HG03280 (cell line): ENCODE data around the gene TCF3.
"Not testable (repeated sequence)": the region's sequence is repeated elsewhere in the genome, so short reads cannot be mapped to it uniquely, and the experiment has no call there.

Experiments
- ATAC-seq: cut with Tn5 transposase; IDR thresholded peaks from one replicate; pipeline ENCODE4 v1.9.1; 2021; ENCODE audit warnings: mild to moderate bottlenecking, moderate library complexity; ENCODE audit not compliant: unreplicated experiment

Gene TCF3

DNA sequence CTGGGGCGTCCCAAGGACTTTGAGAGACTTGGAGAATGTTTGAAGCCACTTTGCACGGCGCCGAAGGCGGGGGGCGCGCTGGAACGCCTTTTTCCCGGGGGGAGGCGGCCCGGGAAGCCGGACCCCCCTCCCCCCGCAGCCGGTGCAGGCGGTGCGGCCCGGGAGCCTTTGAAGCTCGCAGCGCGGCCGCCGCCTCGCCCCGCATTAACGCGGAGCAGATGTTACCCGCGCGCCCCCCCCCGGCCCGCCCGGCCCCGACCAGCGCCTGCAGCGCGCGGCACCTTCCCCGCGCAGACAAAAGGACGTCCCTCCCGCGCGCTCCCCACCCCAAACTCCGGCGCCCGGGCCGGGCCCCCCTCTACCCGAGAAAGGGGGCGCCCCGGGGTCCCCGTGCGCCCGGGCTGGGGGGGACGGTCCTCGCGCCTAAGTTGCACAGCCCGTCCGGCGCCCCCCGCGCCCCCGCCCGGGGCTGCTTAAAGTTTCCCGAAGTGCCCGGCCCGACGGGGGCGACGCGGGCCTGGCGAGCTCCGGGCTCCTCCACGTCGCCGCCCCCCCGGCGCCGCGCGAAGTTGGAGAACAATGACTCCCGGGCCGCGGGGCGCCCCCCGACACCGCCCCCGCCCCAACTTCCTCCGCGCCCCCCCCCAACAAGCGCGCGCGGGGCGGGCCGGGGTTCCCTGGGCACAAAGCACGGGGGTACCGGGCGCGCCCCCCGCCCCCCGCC lies 685 bp downstream of the TCF3 start:
- peak; percentile 6 for ATAC-seq

DNA sequence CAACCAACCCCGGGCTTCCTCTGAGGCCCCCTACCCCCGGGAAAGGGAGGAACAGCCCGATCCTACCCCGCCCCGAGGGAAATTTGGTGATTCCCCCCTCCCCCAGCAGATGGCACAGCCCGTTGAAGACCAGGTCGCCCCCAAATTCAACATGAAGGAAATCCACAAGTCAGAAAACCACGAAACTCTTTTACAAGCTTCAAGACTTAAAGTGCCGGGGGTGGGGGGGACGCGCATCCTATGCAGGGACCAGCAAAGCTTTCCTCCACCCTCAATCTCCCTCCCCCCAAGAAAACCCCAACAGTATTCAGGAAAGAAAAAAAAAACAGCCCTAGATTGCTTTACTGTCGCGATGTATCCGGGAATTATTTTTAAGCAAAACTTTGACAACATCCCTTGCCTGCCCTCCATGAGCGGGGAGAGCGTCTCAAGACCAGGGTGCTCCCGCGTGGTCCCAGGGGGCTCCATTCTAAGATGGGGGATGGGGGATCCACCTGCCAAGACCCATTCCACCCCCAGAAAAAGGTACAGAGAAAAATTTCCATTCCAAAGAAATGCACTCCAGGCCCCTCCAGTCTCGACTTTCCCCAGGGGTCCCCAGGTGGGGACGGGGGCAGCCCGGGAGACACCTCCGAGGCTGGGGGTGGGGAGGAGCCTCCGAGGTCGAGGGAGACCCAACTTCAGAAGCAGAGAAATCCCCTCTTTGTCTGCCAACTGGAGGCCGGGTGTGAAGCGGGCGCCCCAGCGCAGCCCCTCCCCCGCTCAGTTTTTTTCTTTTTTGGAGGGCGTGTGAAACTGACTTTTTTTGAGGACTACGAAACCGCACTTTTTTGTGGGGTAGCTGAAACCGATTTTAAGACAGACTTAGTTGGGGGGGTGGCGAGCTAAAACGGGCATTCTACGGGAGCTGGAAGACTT lies 1.5 kb downstream of the TCF3 start:
- ATAC-seq, result no peak

DNA sequence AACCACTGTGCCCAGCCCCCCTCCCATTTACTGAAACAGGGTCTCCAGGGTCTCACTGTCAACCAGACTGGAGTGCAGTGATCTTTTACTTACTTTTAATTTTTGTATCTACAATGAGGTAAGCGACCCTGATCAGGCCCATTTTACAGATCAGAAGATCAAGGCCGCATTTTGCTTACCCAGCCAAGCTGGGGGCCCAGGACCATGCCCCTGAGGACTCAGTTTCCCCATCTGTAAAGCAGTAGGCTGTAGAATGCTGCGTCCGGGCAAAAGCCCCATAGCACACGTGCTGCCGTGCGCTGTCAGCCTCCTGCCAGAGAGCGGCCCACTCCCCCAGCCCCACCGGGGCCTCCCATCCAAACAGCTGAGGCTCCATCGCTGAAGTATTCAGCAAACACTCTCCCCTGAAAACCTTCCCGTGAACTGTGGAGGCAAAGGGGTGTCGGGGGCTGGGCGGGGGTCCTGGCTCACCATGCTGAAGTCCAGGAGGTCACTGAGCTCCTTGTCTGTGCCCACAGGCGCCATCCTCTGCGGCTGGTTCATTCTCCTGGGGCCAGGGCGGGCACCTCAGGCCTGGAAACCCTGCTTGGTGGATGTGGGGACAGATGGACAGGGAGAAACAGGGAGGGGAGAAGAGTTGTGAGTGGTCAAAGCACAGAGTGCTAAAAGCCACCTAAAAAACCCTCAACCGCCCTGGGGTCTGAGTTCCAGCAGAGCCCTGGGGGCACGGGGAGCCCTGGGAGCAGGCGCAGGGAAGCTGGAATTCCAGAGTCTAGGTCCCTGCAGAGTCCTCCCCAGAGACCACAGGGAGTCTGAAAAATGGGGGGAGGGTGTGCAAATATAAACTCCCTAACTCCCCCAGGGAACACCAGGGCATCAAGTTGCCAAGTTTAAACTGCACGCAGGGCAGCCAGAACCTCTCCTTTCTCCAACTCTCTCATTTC lies 2.4 kb downstream of the TCF3 start:
- ATAC-seq, result no peak

DNA sequence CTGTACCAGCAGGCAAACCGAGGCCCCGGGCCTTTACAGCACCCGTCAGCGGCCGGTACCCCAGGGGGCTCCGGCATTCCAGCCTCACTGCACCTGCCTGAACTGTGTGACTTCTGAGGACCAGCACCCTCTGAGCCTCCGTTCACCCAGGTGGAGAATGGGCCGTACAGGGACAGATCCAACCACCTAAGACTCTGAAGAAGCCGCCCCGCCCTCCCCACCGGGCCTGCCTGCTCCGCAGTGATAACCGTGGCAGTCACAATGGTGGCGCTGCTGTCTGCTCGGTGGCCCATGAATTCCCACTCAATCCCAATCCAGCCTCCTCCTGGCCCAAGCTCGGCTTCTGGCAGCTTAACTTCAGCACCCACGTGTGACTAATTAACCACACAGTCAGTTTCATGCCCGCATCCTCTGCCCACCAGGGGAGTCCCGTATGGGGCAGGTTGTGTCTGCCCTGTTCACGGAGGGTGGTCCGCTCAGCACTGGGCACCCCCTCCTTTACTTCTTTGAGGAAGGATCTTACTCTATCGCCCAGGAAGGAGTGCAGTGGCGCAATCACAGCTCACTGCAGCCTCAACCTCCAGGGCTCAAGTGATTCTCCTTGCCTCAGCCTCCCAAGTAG lies 3.4 kb downstream of the TCF3 start:
- ATAC-seq, result no peak

DNA sequence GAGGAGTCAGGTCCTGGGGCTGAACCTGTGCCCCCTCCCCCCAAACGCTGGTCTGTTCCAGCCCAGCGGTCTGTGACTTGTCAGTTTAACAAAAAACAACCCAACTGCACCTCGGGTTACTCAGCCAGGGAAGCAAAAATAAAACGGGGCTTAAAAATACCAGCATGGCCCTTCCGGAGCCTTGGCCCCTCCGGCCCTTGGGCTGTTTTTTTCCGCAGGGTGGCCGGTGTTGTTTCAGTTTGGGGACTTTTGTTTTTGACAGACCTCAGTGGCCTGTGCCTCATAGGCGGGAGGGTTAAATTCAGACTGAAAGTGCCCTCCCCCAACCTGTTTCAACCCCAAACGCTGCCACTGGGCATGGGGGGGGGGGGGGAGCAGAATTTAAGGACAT lies 4.0 kb downstream of the TCF3 start:
- no peak for ATAC-seq

DNA sequence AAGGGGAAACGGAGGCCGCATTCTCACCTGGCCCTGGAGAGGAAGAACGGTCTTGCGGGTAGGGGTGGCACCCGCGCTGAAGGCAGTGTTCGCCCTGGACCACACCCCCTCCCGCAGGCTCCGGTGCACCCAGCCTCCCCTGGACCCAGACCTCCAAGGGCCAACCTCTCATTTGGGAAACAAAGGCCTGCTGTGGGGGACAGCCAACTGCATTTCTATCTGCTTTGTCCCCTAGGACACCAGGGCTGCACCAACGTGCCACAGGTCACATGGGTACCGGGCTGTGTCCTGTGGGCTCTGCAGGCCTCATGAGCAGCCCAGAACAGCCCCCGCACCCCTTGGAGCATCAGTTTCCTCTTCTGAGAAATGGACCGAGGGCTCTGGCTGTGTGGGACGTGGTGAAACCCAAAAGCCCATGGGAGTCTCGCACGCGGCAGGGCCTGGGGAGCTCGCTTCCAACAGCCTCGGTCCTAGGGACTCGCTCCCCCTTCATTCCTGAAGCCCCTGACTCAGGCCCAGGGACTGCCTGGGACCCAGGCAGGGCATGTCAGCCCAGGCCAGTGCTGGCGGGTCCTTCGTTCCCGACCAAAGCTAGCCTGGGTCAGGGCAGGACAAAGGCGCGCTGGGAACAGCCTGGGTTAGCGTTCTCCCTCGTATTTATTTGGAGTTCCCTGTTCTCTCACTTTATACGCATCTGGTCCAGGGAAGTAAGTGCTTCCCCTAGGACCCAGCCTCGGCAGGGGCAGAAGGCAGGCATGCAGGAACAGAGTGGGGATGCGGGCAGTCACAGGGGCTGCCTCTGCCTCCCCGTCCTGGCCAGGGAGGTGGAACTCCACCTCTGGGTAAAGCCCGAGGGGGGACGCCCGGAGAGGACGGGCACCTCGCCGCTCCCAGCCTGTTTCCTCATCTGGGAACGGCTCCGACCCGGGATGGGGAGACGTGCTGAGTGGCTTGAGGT lies 4.6 kb downstream of the TCF3 start:
- ATAC-seq, result no peak

DNA sequence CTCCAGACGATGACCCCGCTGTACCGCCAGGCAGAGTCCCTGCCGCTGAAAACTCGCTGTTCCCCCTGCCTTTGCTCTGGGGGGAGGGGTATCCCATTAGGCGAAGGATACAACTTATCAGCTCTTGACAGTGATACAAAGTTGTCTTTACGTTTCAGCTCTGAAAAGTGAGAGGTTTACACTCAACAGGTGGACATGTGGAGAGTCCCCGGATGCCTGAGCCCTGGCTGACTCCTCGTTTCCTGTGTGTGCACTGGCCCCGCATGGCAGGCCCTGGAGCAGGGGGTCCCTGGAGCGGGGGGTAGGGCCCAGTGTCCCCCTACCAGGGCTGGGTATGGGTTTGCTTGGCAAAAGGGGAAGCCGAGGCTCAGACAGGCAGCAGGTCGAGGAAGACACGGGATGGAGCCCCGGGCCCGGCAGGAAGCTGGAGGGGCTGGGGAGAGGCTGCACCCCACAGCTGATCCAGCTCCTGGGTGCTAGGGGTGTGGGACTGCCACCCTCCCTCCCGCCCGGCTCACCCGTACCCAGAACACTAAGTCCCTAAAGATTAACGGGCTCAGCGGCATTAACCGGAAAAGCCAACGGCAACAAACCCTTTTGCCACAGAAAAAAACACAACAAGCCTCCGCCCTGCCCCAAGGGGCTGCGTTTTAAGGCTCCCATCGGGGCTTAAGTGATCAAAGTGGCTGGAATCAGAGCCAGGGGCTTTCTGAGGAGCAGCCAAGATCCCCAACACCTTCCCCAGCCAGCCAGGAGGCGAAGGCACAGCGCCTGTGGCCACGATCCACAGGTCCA lies 5.6 kb downstream of the TCF3 start:
- ATAC-seq, result no peak

DNA sequence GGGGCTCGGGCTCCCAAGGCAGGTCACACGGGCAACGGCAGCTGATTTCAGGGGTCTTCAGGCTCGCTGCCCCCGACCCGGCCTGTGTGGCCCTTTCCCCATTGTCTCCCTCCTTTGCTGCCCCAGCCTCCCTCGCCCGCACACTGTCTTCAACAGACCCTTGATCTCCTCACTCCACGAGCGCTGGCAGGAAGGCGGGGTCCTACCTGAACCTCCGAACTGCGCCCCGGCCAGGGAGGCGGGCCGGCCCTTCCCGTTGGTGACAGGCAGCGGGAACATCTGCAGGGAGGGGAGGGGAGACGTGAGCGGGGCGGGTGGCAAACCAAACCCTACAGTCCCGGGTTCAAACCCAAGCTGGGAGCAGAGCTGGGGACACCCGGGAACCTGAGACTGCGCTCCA lies 6.3 kb downstream of the TCF3 start:
- no peak for ATAC-seq

DNA sequence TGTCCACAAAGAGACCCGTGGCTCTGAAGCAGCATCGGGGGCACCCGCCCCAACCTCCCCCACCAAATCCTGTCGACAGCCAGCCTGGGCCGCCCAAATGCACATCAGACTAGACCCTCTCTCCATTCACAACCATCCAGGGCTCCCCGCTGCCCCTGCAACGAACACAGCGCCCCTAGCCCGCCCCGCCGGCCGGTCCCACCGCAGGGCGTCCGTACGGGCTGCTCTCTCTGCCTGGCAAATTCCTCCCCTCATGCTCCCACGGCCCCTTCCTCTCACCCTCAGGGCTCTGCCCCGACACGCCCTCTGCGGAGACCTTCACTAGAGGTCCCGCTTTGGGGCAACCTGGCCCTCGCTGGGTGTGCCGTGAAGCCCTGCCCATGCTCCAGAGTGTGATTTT lies 7.1 kb downstream of the TCF3 start:
- ATAC-seq, result no peak

DNA sequence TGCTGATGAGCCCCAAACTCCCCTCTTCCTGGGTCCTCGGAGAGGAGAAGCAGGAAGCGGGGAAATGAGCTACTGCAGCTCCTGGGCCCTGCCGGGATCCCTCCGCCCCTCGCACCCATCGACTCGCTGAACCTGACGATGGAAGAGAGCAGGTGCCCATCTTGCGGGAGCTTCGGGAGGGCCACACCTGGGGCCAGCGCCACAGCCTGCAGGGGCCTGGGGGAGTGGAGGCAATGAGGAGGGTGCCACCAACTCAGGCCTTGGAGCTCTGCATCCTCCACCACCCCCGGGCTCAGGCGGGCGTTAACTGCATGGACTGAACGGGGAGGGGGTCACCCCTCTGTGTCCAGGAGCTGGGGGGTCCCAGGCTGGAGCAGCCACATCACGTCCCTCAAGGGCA lies 8.3 kb downstream of the TCF3 start:
- ATAC-seq, result no peak

DNA sequence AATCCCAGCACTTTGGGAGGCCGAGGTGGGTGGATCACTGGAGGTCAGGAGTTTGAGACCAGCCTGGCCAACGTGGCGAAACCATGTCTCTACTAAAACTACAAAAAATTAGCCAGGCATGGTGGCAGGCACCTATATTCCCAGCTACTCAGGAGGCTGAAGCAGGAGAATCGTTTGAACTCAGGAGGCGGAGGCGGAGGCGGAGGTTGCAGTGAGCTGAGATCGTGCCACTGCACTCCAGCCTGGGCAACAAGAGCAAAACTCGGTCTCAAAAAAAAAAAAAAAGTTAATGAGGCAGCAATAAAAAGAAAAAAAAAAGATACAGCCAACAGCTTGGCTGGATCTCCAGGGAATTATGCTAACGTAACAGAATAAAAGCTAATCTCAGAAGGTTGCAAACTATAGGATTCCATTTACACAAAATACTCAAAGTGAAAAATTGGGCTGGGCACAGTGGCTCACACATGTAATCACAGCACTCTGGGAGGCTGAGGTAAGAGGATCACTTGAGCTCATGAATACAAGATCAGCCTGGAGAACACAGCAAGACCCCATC lies 11.4 kb downstream of the TCF3 start:
- not testable (repeated sequence) for ATAC-seq

DNA sequence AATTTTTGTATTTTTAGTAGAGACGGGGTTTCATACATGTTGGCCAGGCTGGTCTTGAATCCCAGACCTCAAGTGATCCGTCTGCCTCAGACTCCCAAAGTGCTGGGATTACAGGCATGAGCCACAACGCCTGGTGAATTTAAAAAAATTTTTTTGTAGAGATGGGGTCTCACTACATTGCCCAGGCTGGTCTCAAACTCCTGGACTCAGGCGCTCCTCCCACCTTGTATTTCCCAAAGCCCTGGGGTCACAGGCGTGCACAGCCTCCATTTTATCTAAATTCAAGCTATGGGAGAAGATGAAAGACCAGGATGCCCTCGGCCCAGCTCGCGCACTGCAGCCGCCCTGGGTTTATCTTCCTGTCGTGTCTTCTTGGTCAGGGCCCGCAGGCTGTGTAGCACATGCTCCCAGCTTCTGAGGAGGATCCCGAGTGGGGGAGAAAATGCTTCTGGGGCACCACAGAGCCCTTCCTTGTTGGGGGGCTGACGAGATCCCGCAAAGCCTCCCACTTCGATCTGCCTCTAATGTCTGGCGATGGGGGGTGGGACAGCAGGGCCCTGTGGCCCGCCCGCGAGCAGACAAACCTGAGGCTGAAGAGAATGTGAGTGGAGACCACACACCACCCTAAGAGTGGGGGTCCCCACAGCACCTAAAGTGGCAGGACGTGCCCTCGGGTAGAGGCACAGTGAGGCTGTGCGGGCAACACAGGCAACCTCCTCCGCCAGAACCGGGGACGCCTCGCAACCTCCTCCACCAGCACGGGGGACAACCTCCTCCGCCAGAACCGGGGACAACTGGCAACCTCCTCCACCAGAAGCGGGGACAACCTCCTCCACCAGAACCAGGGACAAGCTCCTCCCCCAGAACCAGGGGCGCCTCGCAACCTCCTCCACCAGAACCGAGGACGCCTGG lies 15.8 kb downstream of the TCF3 start:
- no peak for ATAC-seq

DNA sequence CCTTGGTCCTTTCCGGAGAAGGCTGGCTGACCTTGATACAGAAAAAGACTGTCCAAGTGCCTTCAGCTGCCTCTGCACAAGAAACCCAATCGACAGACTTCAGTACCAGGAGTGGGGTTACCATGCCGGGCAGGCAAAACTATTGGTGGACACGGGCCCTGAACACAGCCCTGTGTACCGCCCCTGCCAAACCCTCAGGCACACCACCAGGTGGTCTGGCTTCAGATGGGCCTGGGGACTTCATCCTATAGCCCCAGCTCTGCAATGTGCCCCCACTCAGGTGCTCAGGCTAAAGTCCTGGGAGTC lies 17.5 kb downstream of the TCF3 start:
- no peak for ATAC-seq

DNA sequence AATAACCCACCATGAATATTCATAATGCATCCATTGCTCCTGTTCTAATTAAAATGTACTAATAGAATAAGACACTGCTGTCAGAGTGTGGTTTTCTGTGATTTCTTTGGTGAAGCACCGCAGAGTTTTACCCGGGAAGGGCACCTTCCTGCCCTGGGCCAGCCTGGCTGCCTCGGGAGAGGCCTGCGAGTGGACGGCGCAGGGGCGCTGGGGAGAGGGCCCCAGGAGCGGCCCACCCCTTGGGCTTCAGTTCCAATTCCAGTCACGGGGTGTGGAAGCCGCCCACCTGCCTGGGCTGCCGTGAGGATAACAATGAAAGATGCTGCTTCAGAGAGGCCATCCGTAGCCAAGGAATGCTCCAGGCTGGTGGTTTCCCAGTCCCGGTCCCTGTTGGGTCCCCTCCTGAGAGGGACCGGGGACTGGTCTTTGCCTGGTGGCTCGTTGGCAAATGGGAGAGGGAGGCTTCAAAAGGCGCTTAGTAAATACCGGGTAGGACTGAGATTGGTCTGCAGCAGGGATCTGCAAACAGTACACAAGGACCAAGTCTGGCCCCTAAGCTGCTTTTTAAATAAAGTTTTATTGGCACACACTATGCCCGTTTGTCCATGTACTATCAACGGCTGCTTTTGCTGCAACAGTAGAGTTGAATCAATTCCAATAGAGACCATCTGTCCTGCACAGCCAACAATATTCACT lies 18.0 kb downstream of the TCF3 start:
- ATAC-seq, result no peak

DNA sequence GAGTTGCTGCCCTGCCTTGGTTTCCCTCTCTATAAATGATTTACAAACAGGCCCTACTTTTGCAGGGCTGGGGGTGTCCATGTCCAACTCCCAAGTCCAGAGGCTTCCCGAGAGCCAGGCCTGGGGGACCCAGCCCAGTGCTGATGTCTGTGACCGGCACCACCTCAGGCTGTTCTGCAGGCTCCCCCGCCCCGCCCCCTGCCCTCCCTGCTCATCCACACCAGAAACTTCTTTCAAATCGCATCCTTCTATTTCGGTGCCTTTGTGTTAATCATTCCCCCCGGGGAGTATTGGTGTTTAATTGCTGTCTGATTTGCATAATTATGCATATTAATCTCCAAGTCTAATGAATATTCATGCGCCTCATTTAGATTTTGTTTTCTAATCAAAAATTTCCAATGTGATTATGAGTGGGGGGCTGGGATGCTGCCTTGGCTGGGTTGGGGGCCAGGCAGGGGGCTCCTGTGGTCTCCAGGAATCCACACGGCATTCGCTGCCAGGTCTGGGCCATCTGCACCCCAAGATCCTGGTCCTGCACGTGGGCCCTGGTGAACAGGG lies 19.1 kb downstream of the TCF3 start:
- no peak for ATAC-seq

DNA sequence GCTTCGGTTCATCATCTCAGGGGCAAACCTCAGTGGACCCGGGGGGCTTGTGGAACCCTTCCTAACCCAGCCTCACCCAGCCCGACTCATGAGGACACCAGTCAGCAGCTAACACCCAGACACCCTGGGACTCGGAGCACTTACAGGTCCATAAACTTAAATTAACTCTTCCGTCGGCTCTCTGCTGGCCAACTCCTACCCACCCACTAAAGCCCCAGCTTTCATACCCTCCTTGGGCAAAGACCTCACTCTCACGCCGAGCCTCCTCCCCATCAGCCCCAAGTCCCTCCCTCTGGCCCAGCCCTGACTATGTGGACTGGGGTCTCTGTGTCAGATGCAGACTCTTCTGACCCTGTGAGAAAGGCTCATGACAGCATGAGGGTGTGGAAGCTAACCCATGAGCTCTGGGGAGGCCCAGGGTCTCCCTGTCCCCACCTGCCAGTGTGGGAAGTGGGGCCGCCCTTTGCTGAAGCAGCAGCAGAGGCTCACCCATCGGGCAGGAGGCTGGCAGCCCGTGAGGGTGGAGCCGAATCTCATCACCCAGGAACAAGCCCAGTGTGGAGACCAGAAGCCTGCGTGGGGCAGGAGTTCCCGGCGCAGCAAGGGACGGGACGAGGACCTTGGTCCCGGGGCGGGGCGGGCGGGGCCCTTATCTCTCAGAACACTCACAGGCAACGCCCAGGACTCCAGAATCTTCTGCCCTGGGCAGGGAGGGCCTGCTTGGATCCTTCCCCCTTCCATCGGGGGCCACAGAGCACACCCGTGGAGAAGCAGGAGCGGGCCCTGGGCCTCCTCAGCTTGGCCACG lies 19.8 kb downstream of the TCF3 start:
- no peak for ATAC-seq
